ENCODE data around the gene TMEM200B.

GRCh38 chr1:29125788-29126187 lies 2.1 kb upstream of the TMEM200B start:
- TF ChIP-seq GATA2 (IDR thresholded peaks at IDR 0.05; ENCODE audit: low read depth, low read length), result no peak
- no peak for TF ChIP-seq GATA3 (IDR thresholded peaks at IDR 0.05; ENCODE audit: low read depth, low read length)

Data from SH-SY5Y (cell line).